D341Med (cell line): Measurements from ENCODE around the gene ME3.
"Not testable (repeated sequence)": the region's sequence is repeated elsewhere in the genome, so short reads cannot be mapped to it uniquely, and the experiment has no call there.

Source experiments
- DNase-seq: peaks from one replicate; pipeline ENCODE4 v3.0.0; 2012; ENCODE audit warnings: low spot score

Gene ME3

GRCh38 chr11:86587264-86588193 lies 84.9 kb downstream of the ME3 start:
- DNase-seq: no peak

- DNase-seq: no peak
Measured at GRCh38 chr11:86586307-86586706, 86.1 kb downstream of the ME3 start.

GRCh38 chr11:86582898-86583297 lies 89.5 kb downstream of the ME3 start:
- DNase-seq: no peak

DNA sequence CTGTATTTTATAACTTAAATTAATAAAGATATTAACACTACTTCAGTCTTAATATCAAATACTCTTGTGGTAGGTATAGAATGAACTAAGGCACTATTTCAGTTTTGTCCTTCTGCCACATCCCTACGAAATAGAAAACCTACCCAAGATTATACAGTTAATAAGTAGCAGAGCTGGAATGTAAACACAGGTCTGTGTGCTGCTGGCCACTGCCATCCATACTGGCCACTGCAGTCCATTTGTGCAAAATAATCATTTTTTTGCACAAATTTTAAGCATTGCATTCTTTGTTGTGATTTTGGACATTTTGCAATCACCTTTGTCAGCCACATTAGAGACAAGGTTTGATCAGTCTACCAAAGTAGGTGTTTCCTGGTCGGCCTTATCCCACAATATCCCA lies 91.9 kb downstream of the ME3 start:
- no peak for DNase-seq

GRCh38 chr11:86579406-86579731 lies 93.0 kb downstream of the ME3 start:
- no peak for DNase-seq

- DNase-seq: no peak
Measured at GRCh38 chr11:86578727-86579405, 93.5 kb downstream of the ME3 start.

GRCh38 chr11:86577644-86578636 lies 94.5 kb downstream of the ME3 start:
- DNase-seq: no peak

GRCh38 chr11:86576946-86577624 lies 95.3 kb downstream of the ME3 start:
- no peak for DNase-seq

DNA sequence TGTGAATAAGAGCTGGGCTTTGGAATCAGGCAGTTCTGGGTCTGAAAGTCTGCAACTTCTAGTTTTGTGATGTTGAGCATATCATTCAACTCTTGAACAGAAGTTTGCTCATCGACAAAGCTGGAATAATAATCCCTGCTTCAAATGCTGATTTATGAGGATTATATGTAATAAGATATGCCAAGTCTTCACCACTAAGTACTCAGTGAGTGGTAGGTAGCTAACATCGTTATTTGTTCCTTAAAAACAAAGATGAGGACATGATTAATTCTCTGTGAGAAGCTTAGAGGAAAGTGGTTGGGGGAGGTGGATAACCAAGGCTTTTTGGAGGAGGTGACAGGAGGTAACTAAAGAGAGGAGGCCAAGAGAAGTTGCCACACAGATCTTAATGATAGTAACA lies 96.5 kb downstream of the ME3 start:
- no peak for DNase-seq

DNA sequence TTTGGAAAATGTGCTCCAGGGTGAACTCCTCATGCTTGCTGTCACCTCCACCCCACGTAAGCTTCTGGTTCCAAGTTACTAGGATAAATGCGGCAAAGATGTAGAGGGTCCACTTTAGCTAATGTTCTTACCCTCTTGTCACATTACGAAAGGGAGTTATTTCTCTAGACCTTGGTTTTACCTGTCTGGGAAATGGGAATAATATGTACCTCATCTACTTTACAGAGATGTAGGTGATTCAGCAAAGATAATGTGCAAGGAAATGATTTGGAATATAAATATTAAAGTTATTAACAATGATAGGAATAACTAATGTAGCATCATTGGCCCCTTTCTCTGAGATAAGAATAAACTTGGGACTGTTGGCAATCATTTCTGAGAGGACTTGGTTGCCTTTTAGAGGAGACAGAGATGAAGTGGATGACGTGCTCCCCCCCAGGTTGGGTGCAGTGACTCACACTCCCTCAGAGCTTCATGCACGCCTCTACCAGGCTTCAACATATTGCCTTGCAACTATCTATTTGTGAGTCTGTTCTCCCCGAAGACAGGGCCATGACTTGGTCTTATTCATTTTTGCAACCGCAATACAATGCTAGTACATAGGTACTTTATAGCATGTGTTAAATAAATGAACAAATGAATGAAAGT lies 97.1 kb downstream of the ME3 start:
- DNase-seq: no peak

DNA sequence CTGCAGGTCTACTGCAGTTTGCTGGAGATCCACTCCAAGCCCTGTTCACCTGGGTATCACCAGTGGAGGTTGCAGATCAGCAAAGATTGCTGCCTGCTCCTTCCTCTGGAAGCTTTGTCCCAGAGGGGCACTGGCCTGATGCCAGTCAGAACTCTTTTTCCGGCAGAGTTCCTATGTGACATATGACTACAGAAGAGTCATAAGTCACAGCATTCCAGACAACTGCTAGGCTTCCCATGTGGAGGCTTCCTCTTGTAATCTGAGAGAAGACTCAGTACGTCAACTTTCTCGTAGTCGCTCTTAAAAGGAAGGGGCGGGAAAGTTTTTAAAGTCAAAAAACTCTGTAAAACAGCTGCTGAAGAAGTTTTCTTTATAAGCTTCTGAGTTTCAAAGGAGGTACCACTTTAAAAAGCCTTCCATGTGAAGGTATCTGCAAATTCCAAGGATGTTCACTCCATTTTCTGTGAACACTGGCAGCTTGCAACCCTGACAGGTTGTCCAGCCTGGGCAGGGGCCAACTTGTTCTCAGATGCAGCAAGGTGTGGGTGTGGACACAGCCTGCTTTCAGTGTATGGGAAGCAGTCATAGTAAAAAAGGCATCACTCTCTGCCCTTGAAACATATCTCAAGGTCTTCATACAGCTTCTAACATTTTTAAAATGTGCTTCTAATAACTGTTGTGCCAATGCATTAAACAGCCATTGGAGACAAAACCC lies 97.8 kb downstream of the ME3 start:
- DNase-seq: no peak

DNA sequence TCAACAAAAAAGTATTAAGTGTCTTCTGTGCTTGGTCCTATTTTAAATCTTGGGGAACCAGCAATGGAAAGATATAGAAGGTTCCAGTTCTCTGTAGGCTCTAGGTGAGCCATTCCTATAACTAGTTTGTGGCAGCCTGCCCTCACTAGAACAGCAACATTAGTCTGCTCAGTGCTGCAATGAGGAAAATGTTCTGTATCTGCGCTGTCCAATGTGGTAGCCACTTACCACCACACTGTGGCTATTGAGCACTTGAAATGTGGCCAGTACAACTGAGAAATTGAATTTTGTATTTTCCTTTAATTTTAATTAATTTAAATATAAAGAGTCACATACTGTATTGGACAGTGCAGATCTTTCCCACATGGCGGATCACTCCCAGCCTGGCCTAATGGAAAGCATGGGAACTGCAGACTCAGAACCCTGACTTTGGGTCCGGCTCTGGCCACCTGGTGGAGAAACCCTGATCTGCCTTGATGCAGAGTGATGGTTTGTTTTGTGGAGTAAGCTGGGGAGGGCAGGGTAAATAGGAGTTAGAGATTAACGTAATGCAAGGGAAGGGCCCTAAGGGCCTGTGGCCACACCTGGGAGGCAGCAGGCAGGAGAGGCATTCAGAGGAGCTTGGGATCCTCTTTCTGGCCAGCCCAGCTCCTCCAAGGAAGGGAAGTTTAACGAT lies 101.0 kb downstream of the ME3 start:
- no peak for DNase-seq

- no peak for DNase-seq
Measured at GRCh38 chr11:86570451-86570850, 102.0 kb downstream of the ME3 start.

DNA sequence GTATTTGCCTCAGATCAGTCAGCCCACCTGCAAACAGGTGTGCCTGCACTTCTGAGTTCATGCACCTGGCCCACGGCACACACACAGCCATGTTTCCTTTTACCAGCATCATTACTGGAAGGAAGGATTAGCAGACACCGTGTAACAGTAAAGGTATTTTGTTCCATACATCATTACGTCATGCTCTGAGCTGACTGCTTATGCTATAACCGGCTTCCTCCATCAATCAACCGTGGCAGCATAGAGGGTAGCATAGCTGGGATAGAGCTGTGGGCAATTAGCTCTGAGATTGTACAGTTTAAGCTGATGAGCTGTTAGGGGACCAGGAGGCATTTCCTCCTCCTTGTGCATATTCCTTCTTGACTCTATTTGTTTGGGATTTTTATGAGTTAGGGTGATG lies 102.4 kb downstream of the ME3 start:
- DNase-seq: no peak

DNA sequence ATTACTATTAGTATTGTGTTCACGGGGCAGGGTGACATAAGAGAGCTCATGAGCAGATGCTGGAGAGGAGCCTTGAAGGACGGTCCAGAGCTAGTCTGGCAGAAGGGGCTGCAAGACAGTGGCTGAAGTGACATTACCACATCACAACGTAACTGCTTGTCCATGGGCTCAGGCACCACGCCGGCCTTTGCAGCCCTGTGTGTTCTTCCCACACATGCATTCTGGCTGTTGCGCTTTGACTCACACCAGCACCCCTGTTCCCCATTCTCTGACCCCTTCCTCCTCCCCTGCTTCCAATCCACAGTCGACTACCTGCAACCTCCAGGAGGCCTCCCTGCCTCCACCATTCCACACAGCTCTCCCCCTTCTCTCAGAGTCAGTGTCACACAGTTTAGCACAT lies 103.3 kb downstream of the ME3 start:
- no peak for DNase-seq

- DNase-seq: no peak
Measured at GRCh38 chr11:86565801-86566312, 106.6 kb downstream of the ME3 start.

- no peak for DNase-seq
Measured at GRCh38 chr11:86565388-86565787, 107.0 kb downstream of the ME3 start.

DNA sequence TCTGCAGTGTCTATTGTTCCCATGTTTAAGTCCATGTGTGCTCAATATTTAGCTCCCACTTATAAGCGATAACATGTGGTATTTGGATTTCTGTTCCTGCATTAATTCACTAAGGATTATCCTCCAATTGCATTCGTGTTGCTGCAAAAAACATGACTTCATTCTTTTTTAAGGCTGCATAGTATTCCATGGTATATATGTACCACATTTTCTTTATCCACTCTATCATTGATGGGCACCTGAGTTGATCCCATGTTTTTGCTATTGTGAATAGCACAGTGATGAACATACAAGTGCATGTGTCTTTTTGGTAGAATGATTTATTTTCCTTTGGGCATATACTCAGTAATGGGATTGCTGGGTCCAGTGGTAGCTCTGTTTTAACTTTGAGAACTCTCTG lies 109.6 kb downstream of the ME3 start:
- not testable (repeated sequence) for DNase-seq

- DNase-seq: no peak
Measured at GRCh38 chr11:86559311-86559945, 113.0 kb downstream of the ME3 start.
